Breast epithelium (tissue), 4 donors: ENCODE measurements around the gene CYP2A7. TPM values are rescaled to one million over a fixed set of nuclear protein-coding genes. Genes with fewer than 3 reads are reported as not detected.
"Not testable (repeated sequence)": the region's sequence is repeated elsewhere in the genome, so short reads cannot be mapped to it uniquely, and the experiment has no call there.

Source experiments
- DNase-seq, 2 donors: peaks; one replicate each; pipeline ENCODE4 v3.0.0-alpha.2; 2019; ENCODE audit warnings: low spot score in 2 of 2
- H3K27ac ChIP-seq, 2 donors: fragments of 200-600 bp; sonication (generic) in 1 of 2; one replicate each; pipeline ENCODE4 v1.5.1; 2016 to 2019; ENCODE audit warnings: mild to moderate bottlenecking in 1 of 2
- H3K27me3 ChIP-seq, 2 donors: fragments of 200-600 bp; sonication (generic) in 1 of 2; one replicate each; pipeline versions ENCODE4 v1.5.1 to v1.6.0; 2017 to 2019; ENCODE audit warnings: control low read depth in 1 of 2, mild to moderate bottlenecking in 1 of 2
- H3K36me3 ChIP-seq: fragments of 200-600 bp; one replicate; pipeline ENCODE4 v1.5.1; 2019
- H3K4me1 ChIP-seq, 2 donors: fragments of 200-600 bp; sonication (generic); one replicate each; pipeline ENCODE4 v1.5.1; 2016 to 2019; ENCODE audit warnings: control low read depth in 1 of 2
- H3K4me3 ChIP-seq, 3 donors: fragments of 200-600 bp; sonication (generic); 1 replicate in 2 of 3; 2 replicates in 1 of 3; pipeline ENCODE4 v1.5.1; 2016 to 2019; ENCODE audit warnings: mild to moderate bottlenecking in 3 of 3, moderate library complexity in 2 of 3
- H3K9me3 ChIP-seq, 2 donors: fragments of 200-600 bp; sonication (generic) in 1 of 2; one replicate each; pipeline ENCODE4 v1.5.1; 2016 to 2019; ENCODE audit warnings: control low read depth in 1 of 2
- CTCF ChIP-seq, 3 donors: fragments of 450-650 bp; IDR thresholded peaks; one replicate each; pipeline ENCODE4 v1.5.1; 2016 to 2017; ENCODE audit warnings: antibody characterized with exemption in 3 of 3, mild to moderate bottlenecking in 3 of 3, moderate library complexity in 3 of 3
- POLR2A ChIP-seq: fragments of 450-650 bp; IDR thresholded peaks from one replicate; pipeline ENCODE4 v1.6.1; 2016; ENCODE audit warnings: antibody characterized with exemption, mild to moderate bottlenecking, moderate library complexity
- POLR2AphosphoS5 ChIP-seq, 3 donors: sonication (generic); formaldehyde crosslinking; IDR thresholded peaks; one replicate each; pipeline ENCODE4 v1.6.1; 2017; ENCODE audit warnings: antibody characterized with exemption in 3 of 3
- intact Hi-C: fragments of 100-400 bp; cut with DNase I; formaldehyde crosslinking; loops from one replicate; pipeline ENCODE4 v1.15.1; 2023; ENCODE audit warnings: low total_unique reads
- total RNA-seq, 3 donors: library from RNA; depleted of rRNA; stranded (reverse); fragments of >200 nt; gene quantifications; one replicate each; pipeline ENCODE4 v1.1.0, GENCODE V29; 2016

Gene CYP2A7
- total RNA-seq, 3 donors from 2014 or later: not detected

- Histone ChIP-seq H3K27me3 (no peaks in the 10 kb centered on the region), H3K4me1 (no peaks in the 10 kb centered on the region), H3K4me3 (peak overlapping the region in 1 of 3 donors; percentile 41), H3K9me3 (no peaks in the 10 kb centered on the region), H3K36me3 (no peaks in the 10 kb centered on the region), H3K27ac (no peak overlapping the region)
- TF ChIP-seq POLR2A (no peak), CTCF (IDR thresholded peaks at IDR 0.05) (no peak), POLR2AphosphoS5 (IDR thresholded peaks at IDR 0.05) (no peak)
- peak in 1 of 2 donors; percentile 22 for DNase-seq
- intact Hi-C loops: no loop called here
Observed at GRCh38 chr19:40907968-40908735, 26.1 kb upstream of the CYP2A7 start.

GRCh38 chr19:40906512-40906911 lies 24.5 kb upstream of the CYP2A7 start:
- H3K27ac ChIP-seq: no peak overlapping the region
- no peaks in the 10 kb centered on the region for H3K27me3 ChIP-seq

GRCh38 chr19:40904673-40905156 lies 22.7 kb upstream of the CYP2A7 start:
- H3K27me3 ChIP-seq, H3K4me1 ChIP-seq, H3K9me3 ChIP-seq, H3K36me3 ChIP-seq, DNase-seq, intact Hi-C loops, H3K27ac ChIP-seq, H3K4me3 ChIP-seq: not testable (repeated sequence)

More at GRCh38 chr19:40906512-40906911, 24.5 kb upstream of the CYP2A7 start:
- intact Hi-C loops: no loop called here
- H3K4me3 ChIP-seq: no peak overlapping the region
- H3K4me1 ChIP-seq: no peaks in the 10 kb centered on the region
- no peaks in the 10 kb centered on the region for H3K9me3 ChIP-seq
- no peak for TF ChIP-seq CTCF (IDR thresholded peaks at IDR 0.05)
- no peak for TF ChIP-seq POLR2AphosphoS5 (IDR thresholded peaks at IDR 0.05)
- no peak for TF ChIP-seq POLR2A
- no peak for DNase-seq
- H3K36me3 ChIP-seq: no peaks in the 10 kb centered on the region

- H3K4me3 ChIP-seq, H3K27ac ChIP-seq, H3K36me3 ChIP-seq, intact Hi-C loops, DNase-seq, H3K9me3 ChIP-seq, H3K4me1 ChIP-seq, H3K27me3 ChIP-seq: not testable (repeated sequence)
Observed at GRCh38 chr19:40901975-40902750, 20.1 kb upstream of the CYP2A7 start.

- DNase-seq, H3K27me3 ChIP-seq, H3K4me1 ChIP-seq, H3K9me3 ChIP-seq, H3K36me3 ChIP-seq, H3K27ac ChIP-seq, intact Hi-C loops, H3K4me3 ChIP-seq: not testable (repeated sequence)
Observed at GRCh38 chr19:40900521-40900920, 18.5 kb upstream of the CYP2A7 start.

- DNase-seq, H3K36me3 ChIP-seq, H3K27me3 ChIP-seq, H3K4me3 ChIP-seq, H3K27ac ChIP-seq, intact Hi-C loops, H3K4me1 ChIP-seq, H3K9me3 ChIP-seq: not testable (repeated sequence)
Observed at GRCh38 chr19:40899964-40900363, 17.9 kb upstream of the CYP2A7 start.

- H3K27ac ChIP-seq: peak overlapping the region in 1 of 2 donors; percentile 1
- H3K9me3 ChIP-seq, H3K4me3 ChIP-seq, H3K36me3 ChIP-seq, DNase-seq, H3K27me3 ChIP-seq, intact Hi-C loops, H3K4me1 ChIP-seq: not testable (repeated sequence)
Observed at GRCh38 chr19:40896843-40897789, 15.1 kb upstream of the CYP2A7 start.
